ENCODE results near the gene USP10.

DNA sequence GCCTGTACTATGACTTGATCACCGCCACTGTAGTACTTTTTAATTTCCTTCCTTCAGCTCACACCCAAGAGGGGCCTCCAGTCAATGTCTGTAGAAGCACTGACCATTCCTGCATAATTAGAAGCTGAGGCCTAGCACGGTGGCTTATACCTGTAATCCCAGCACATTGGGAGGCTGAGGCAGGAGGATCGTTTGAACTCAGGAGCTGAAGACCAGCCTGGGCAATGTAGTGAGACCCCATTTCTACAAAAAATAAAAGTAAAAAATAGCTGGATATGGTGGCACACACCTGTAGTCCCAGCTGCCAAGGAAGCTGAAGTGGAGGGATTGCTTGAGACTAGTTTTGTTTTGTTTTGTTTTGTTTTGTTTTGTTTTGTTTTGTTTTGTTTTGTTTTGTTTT is 45.6 kb upstream of the USP10 start:
- no peak for TF ChIP-seq YY1 (IDR thresholded peaks at IDR 0.05; ENCODE audit: insufficient read depth, insufficient read length)
- TF ChIP-seq SUZ12 (IDR thresholded peaks at IDR 0.05; ENCODE audit: extremely low read depth, insufficient read depth, insufficient read length): no peak
- no peak for TF ChIP-seq ZNF274 (IDR thresholded peaks at IDR 0.05; ENCODE audit: low read depth, low read length)

Measured in NT2/D1 (cell line).